ENCODE results near the gene DDHD1. TPM values are rescaled to one million over a fixed set of nuclear protein-coding genes. Genes with fewer than 3 reads are reported as not detected.
A peak's percentile ranks its signal among the peaks of the same experiment; 100 is the strongest.

Gene DDHD1
- total RNA-seq, 1 experiment from 2014 or later = 10.6 TPM

DNA sequence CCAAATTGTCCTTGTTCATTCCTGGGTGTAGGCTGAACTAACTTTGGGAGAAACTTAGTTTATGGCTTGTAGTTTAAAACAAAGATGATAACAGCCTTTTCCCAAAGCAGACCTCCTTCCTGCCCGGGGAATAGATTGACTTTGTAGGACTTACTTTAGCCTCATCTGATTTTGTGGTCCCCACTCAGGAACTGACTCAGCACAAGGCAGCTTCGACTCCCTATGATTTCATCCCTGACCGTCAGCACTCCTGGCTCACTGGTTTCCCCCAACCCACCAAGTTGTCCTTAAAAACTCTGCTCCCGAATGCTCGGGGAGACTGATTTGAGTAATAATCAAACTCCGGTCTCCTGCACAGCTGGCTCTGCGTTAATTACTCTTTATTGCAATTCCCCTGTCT is 40.1 kb upstream of the DDHD1 start:
- no peak overlapping the region for H2AFZ ChIP-seq (ENCODE audit: low read length)
- BruUV-seq (replicated peaks) = no TSS peak
- H4K20me1 ChIP-seq (ENCODE audit: low read length) = no peaks in the 10 kb centered on the region
- H3K4me1 ChIP-seq (ENCODE audit: insufficient read depth, low read length) = peaks cover 5% of the 10 kb centered on the region; the same call in 1 of the 2 replicates
- H3K9me3 ChIP-seq (ENCODE audit: low read length) = no peaks in the 10 kb centered on the region
- no peaks in the 10 kb centered on the region for H3K79me2 ChIP-seq (ENCODE audit: low read length)
- TF ChIP-seq EZH2 (IDR thresholded peaks at IDR 0.05; ENCODE audit: low read length, unreplicated experiment) (no peak), EZH2phosphoT487 (IDR thresholded peaks at IDR 0.05; ENCODE audit: borderline replicate concordance, low read length) (no peak)
- TF ChIP-seq, protein P1, sequence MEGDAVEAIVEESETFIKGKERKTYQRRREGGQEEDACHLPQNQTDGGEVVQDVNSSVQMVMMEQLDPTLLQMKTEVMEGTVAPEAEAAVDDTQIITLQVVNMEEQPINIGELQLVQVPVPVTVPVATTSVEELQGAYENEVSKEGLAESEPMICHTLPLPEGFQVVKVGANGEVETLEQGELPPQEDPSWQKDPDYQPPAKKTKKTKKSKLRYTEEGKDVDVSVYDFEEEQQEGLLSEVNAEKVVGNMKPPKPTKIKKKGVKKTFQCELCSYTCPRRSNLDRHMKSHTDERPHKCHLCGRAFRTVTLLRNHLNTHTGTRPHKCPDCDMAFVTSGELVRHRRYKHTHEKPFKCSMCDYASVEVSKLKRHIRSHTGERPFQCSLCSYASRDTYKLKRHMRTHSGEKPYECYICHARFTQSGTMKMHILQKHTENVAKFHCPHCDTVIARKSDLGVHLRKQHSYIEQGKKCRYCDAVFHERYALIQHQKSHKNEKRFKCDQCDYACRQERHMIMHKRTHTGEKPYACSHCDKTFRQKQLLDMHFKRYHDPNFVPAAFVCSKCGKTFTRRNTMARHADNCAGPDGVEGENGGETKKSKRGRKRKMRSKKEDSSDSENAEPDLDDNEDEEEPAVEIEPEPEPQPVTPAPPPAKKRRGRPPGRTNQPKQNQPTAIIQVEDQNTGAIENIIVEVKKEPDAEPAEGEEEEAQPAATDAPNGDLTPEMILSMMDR (conservative IDR thresholded peaks at IDR 0.05; ENCODE audit: low read depth, low read length) = no peak
- POLR2A ChIA-PET (ENCODE audit: unreplicated experiment) = no interaction called here
- no peaks in the 10 kb centered on the region for H3K27me3 ChIP-seq (ENCODE audit: low read length)
- intact Hi-C loops (cut with micrococcal nuclease) = no loop called here
- H3K4me3 ChIP-seq (ENCODE audit: low read length) = no peak overlapping the region
- H3K9me2 ChIP-seq (replicated peaks; ENCODE audit: low read length) = no peaks in the 10 kb centered on the region
- H3K36me3 ChIP-seq (ENCODE audit: low read depth, low read length) = no peaks in the 10 kb centered on the region
- no peak overlapping the region for H3K27ac ChIP-seq (ENCODE audit: low read length)
- ATAC-seq (no peak; the same call in 1 of the 2 replicates), DNase-seq (peak; percentile 23)
- H3K4me2 ChIP-seq (ENCODE audit: low read length) = no peak overlapping the region
- CTCF ChIA-PET = no interaction called here
- H3F3A ChIP-seq (ENCODE audit: low read length, unreplicated experiment) = no peaks in the 10 kb centered on the region
- no peak overlapping the region for H3K9ac ChIP-seq (ENCODE audit: low read length)

DNA sequence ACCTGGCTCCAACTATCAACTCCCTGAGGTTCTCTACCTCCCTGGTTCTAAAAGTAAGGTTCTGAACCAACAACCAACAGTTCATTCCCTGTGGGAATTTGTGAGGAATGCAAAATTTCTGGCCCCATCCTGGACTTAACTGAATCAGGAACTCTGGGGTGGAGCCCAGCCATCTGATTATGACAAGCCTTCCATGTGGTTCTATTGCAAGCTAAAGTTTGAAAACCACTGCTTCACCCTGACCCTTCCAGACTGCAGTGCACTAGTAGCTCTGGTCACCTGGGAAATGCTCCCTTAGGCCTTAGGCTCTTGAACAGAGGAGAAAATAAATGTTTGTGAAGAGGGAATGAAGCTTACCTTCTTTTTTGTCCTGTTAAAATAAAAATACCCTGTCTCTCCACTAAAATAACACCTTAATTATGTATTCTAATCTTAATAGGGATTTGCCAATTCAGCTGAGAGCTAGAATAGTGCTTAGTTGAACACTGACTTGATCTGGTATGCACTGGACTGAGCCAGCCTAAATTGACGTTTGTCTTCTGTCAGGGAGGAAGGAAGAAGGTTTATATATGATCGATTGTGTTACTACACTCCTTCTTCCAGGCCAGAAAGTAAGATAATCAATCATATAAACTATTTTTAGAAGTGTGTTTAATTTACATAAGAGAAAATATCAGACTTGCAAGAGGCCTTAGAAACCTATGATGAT is 39.1 kb upstream of the DDHD1 start:
- BruUV-seq (replicated peaks) = no TSS peak
- Histone ChIP-seq H3K4me3 (ENCODE audit: low read length) (no peak overlapping the region), H3K4me1 (ENCODE audit: insufficient read depth, low read length) (peaks cover 5% of the 10 kb centered on the region; the same call in 1 of the 2 replicates), H2AFZ (ENCODE audit: low read length) (no peak overlapping the region), H3K79me2 (ENCODE audit: low read length) (no peaks in the 10 kb centered on the region), H3K36me3 (ENCODE audit: low read depth, low read length) (no peaks in the 10 kb centered on the region), H4K20me1 (ENCODE audit: low read length) (no peaks in the 10 kb centered on the region), H3K9me2 (replicated peaks; ENCODE audit: low read length) (no peaks in the 10 kb centered on the region), H3K27me3 (ENCODE audit: low read length) (no peaks in the 10 kb centered on the region), H3F3A (ENCODE audit: low read length, unreplicated experiment) (no peaks in the 10 kb centered on the region), H3K9me3 (ENCODE audit: low read length) (no peaks in the 10 kb centered on the region), H3K9ac (ENCODE audit: low read length) (no peak overlapping the region), H3K27ac (ENCODE audit: low read length) (no peak overlapping the region), H3K4me2 (ENCODE audit: low read length) (no peak overlapping the region)
- intact Hi-C loops (cut with micrococcal nuclease) = no loop called here
- DNase-seq (no peak), ATAC-seq (no peak)
- ChIA-PET POLR2A (ENCODE audit: unreplicated experiment) (no interaction called here), CTCF (no interaction called here)
- TF ChIP-seq, protein P1 (conservative IDR thresholded peaks at IDR 0.05; ENCODE audit: low read depth, low read length) = no peak
- TF ChIP-seq EZH2phosphoT487 (IDR thresholded peaks at IDR 0.05; ENCODE audit: borderline replicate concordance, low read length) = no peak
- no peak for TF ChIP-seq EZH2 (IDR thresholded peaks at IDR 0.05; ENCODE audit: low read length, unreplicated experiment)

DNA sequence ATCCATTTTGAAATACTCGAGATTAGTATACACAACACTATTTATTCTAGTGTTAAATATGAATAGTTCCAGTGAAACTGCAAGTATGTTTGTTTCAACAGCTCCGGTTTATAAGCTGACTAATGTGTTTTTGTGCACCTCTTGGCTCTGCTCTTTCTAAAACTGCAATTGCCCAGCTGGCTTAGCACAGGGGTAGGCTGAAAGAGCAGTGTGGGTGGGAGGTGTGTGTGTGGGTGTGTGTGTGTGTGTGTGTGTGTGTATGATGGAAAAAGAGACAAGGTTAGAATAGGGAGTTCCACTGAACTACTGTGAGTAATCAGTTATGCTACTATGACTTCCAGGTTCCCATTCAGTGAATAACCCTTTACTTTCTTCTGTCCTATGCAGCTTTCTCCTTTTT is 37.8 kb upstream of the DDHD1 start:
- intact Hi-C loops (cut with micrococcal nuclease) = loop anchor here (2.0 kb wide), 1 partner anchor 38 kb away; the partner anchor contains the start of gene DDHD1
- H3K4me1 ChIP-seq (ENCODE audit: insufficient read depth, low read length) = peaks cover 5% of the 10 kb centered on the region; the same call in 1 of the 2 replicates
- H3K4me3 ChIP-seq (ENCODE audit: low read length) = no peak overlapping the region
- H3K4me2 ChIP-seq (ENCODE audit: low read length) = peak overlapping the region; percentile 4; the same call in 1 of the 2 replicates
- CTCF ChIA-PET = interaction anchor here (1.8 kb wide), 1 partner anchor 39 kb away, joined by 4 read pairs; no protein-coding TSS in a partner anchor
- POLR2A ChIA-PET (ENCODE audit: unreplicated experiment) = interaction anchor here (0.6 kb wide), 1 partner anchor 1206 kb away, joined by 3 read pairs; the partner anchor contains the start of gene CDKN3
- H4K20me1 ChIP-seq (ENCODE audit: low read length) = no peaks in the 10 kb centered on the region
- no peaks in the 10 kb centered on the region for H3K9me3 ChIP-seq (ENCODE audit: low read length)
- ATAC-seq (peak; percentile 89), DNase-seq (peak; percentile 39)
- H3K27me3 ChIP-seq (ENCODE audit: low read length) = no peaks in the 10 kb centered on the region
- H3K27ac ChIP-seq (ENCODE audit: low read length) = no peak overlapping the region
- BruUV-seq (replicated peaks) = no TSS peak
- TF ChIP-seq EZH2phosphoT487 (IDR thresholded peaks at IDR 0.05; ENCODE audit: borderline replicate concordance, low read length) = no peak
- TF ChIP-seq, protein P1 (conservative IDR thresholded peaks at IDR 0.05; ENCODE audit: low read depth, low read length) = no peak
- H3K9ac ChIP-seq (ENCODE audit: low read length) = no peak overlapping the region
- no peaks in the 10 kb centered on the region for H3K9me2 ChIP-seq (replicated peaks; ENCODE audit: low read length)
- 0 out of 2 replicates have a peak overlapping the region, but pooled peaks have one; percentile 15 for H2AFZ ChIP-seq (ENCODE audit: low read length)
- H3K79me2 ChIP-seq (ENCODE audit: low read length) = no peaks in the 10 kb centered on the region
- H3F3A ChIP-seq (ENCODE audit: low read length, unreplicated experiment) = no peaks in the 10 kb centered on the region
- no peaks in the 10 kb centered on the region for H3K36me3 ChIP-seq (ENCODE audit: low read depth, low read length)
